ENCODE results near the gene HDAC3.

Gene HDAC3

DNA sequence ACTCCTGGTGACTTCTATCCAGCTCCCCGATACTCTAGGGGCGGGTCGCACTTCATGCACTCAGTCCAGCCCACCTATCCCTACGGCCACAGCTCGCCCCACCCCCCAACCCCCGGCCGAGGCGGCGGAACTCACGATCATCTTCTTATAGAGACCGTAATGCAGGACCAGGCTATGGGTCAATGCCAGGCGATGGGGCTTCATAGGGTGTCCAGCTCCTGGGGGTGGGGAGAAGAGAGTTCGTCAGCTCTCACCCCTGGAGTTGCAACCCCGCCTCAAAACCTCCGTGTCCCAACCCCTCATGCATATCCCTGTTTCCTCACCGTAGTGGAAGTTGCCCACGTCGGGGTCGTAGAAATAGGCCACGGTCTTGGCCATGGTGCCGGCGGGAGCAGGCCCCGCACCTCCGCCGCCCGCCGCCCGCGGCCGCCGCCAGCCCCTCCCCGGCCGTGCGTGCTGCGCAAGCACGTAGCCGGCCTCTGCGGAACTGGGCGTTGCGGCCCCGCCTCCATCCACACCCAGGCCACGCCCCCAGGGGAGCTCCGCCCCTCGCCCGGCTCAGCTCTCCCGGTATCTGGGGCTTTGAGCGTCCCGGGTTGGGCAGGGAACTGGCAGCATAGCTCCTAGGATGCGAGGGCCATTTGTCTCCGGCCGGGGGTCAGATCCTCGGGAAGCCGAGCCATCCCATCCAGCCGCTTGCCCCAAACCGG, at the start of gene HDAC3, which contains the start of gene RELL2:
Gene HDAC3 (minus strand): TSS at position 437 of the 710 bp plus-strand sequence. CDS start 59 bp downstream, at position 378.
Gene RELL2 (plus strand): TSS at position 585 of the 710 bp plus-strand sequence. CDS start 1,229 bp downstream, outside the sequence.
- Mint-ChIP-seq H3K9me3 (no peaks in the 10 kb centered on the region), H3K27ac (peak within 1 kb of the TSS; percentile 97), H3K4me1 (ENCODE audit: low read depth) (peaks cover 56% of the 10 kb centered on the region), H3K27me3 (no peaks in the 10 kb centered on the region), H3K4me3 (peak within 1 kb of the TSS; percentile 93), H3K36me3 (ENCODE audit: low read depth) (peaks cover 84% of the 10 kb centered on the region)
- peak; percentile 99 for DNase-seq

DNA sequence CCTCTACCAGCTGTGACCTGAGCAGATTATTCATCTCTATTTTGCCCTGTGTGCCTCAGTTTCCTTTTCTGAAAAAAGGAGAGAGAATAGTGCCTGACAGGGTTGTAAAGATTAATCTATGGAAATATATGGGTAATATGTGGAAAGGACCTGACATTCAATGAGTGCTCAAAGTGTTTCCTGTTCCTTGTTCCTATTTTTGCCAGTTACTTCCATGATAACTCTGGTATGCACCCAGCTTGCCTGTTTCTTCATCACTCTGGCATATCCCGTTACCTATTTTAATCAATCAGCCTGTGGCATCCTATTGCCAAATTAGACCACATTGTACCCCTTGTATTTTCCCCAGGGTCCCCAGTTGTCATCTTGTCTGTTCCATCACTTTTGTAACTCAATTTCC, 48.9 kb upstream of the HDAC3 start:
- peaks cover 25% of the 10 kb centered on the region for H3K4me1 Mint-ChIP-seq (ENCODE audit: low read depth)
- peaks cover 4% of the 10 kb centered on the region for H3K27me3 Mint-ChIP-seq
- DNase-seq = no peak
- no peak overlapping the region for H3K4me3 Mint-ChIP-seq
- no peaks in the 10 kb centered on the region for H3K9me3 Mint-ChIP-seq
- H3K36me3 Mint-ChIP-seq (ENCODE audit: low read depth) = no peaks in the 10 kb centered on the region
- no peak overlapping the region for H3K27ac Mint-ChIP-seq

GRCh38 chr5:141683596-141684141, 47.0 kb upstream of the HDAC3 start:
- peak overlapping the region; percentile 30 for H3K27ac Mint-ChIP-seq
- no peak overlapping the region for H3K4me3 Mint-ChIP-seq
- no peaks in the 10 kb centered on the region for H3K27me3 Mint-ChIP-seq

GRCh38 chr5:141681695-141682641, 45.3 kb upstream of the HDAC3 start, which contains the start of gene ARAP3:
Gene ARAP3, minus strand, starts transcription at chr5:141682230. Its CDS starts 1,744 bp downstream, at chr5:141680486.
- Mint-ChIP-seq H3K4me3 (peak within 1 kb of the TSS; percentile 69), H3K4me1 (ENCODE audit: low read depth) (peaks cover 25% of the 10 kb centered on the region), H3K27me3 (no peaks in the 10 kb centered on the region), H3K36me3 (ENCODE audit: low read depth) (no peaks in the 10 kb centered on the region), H3K9me3 (no peaks in the 10 kb centered on the region), H3K27ac (peak within 1 kb of the TSS; percentile 80)
- peak; percentile 69 for DNase-seq

More at GRCh38 chr5:141683596-141684141, 47.0 kb upstream of the HDAC3 start:
- Mint-ChIP-seq H3K4me1 (ENCODE audit: low read depth) (peaks cover 25% of the 10 kb centered on the region), H3K36me3 (ENCODE audit: low read depth) (no peaks in the 10 kb centered on the region), H3K9me3 (no peaks in the 10 kb centered on the region)
- DNase-seq = no peak

DNA sequence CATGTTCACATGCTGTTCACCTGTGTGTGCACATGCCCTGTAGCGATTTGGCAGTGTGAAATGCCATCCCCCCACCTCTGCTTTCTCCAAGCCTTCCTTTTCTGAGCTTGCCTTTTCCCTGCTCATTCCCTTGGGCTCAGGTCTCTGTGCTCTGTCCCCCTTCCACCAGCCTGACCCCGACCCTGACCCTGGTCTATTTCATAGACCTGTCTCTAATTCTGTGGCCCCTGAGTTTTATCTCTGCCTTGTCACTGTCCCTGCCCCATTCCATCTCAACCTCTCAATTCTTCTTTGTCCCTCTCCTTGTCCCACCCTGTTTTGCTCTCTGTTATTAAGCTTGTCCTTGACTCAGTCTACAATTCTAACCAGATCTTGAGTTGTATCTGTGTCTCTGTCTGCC, 44.6 kb upstream of the HDAC3 start:
- Mint-ChIP-seq H3K36me3 (ENCODE audit: low read depth) (no peaks in the 10 kb centered on the region), H3K4me3 (peak overlapping the region; percentile 53), H3K9me3 (no peaks in the 10 kb centered on the region), H3K4me1 (ENCODE audit: low read depth) (peaks cover 25% of the 10 kb centered on the region), H3K27ac (peak overlapping the region; percentile 80), H3K27me3 (no peaks in the 10 kb centered on the region)
- DNase-seq = no peak

GRCh38 chr5:141680751-141681201, 44.1 kb upstream of the HDAC3 start:
- Mint-ChIP-seq H3K36me3 (ENCODE audit: low read depth) (no peaks in the 10 kb centered on the region), H3K9me3 (no peaks in the 10 kb centered on the region), H3K4me3 (peak overlapping the region; percentile 53), H3K27me3 (no peaks in the 10 kb centered on the region), H3K27ac (no peak overlapping the region), H3K4me1 (ENCODE audit: low read depth) (peaks cover 25% of the 10 kb centered on the region)
- DNase-seq = no peak

DNA sequence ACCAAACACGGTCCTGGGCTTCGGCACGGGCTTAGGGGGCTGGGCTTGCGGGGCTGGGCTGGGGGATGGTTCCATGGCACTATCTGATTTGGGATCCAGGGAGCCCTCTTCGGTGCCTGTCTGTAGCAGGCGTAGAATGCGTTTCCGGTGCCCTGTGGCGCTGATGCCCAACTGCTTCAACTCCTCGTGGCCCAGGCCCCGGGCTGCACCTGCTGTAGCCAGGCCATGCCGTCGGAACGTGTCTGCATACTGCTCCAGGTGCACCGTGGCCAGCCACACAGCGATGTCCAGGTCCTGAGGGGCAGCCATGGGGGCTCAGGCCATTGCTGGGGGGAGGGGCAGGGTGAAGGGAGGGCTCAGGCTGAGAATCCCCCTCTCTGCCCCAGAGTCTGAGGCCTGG, 43.5 kb upstream of the HDAC3 start:
- H3K36me3 Mint-ChIP-seq (ENCODE audit: low read depth) = no peaks in the 10 kb centered on the region
- no peaks in the 10 kb centered on the region for H3K27me3 Mint-ChIP-seq
- no peaks in the 10 kb centered on the region for H3K9me3 Mint-ChIP-seq
- peaks cover 25% of the 10 kb centered on the region for H3K4me1 Mint-ChIP-seq (ENCODE audit: low read depth)
- no peak overlapping the region for H3K27ac Mint-ChIP-seq
- H3K4me3 Mint-ChIP-seq = no peak overlapping the region
- no peak for DNase-seq

GRCh38 chr5:141677415-141677814, 40.8 kb upstream of the HDAC3 start:
- Mint-ChIP-seq H3K4me1 (ENCODE audit: low read depth) (peaks cover 11% of the 10 kb centered on the region), H3K27me3 (no peaks in the 10 kb centered on the region), H3K9me3 (no peaks in the 10 kb centered on the region), H3K27ac (no peak overlapping the region), H3K4me3 (no peak overlapping the region), H3K36me3 (ENCODE audit: low read depth) (no peaks in the 10 kb centered on the region)
- no peak for DNase-seq

DNA sequence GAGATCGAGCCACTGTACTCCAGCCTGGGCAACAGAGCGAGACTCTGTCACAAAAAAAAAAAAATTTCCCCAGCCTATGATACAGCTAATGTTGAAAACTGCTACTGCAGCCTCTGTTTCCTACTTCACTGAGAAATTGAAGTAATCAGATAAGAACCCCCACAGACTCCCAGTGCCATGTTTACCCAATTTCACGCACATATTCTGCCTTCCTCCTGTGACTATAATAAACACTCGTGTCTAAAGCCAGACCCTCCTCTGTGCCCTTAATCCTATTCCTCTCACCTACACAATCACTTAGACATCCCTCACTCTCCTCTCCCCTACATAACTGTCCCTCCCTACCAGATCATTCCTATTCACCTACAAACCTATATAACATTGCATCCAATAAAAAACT, 39.0 kb upstream of the HDAC3 start:
- no peak overlapping the region for H3K27ac Mint-ChIP-seq

GRCh38 chr5:141674747-141675146, 38.1 kb upstream of the HDAC3 start:
- no peak for DNase-seq
- Mint-ChIP-seq H3K4me3 (no peak overlapping the region), H3K9me3 (no peaks in the 10 kb centered on the region), H3K4me1 (ENCODE audit: low read depth) (no peaks in the 10 kb centered on the region), H3K27me3 (no peaks in the 10 kb centered on the region), H3K36me3 (ENCODE audit: low read depth) (no peaks in the 10 kb centered on the region), H3K27ac (no peak overlapping the region)

More for the DNA sequence above, 39.0 kb upstream of the HDAC3 start:
- no peaks in the 10 kb centered on the region for H3K36me3 Mint-ChIP-seq (ENCODE audit: low read depth)
- no peaks in the 10 kb centered on the region for H3K9me3 Mint-ChIP-seq
- no peak for DNase-seq
- no peak overlapping the region for H3K4me3 Mint-ChIP-seq
- H3K4me1 Mint-ChIP-seq (ENCODE audit: low read depth) = no peaks in the 10 kb centered on the region
- no peaks in the 10 kb centered on the region for H3K27me3 Mint-ChIP-seq

GRCh38 chr5:141672841-141673813, 36.5 kb upstream of the HDAC3 start:
- H3K36me3 Mint-ChIP-seq (ENCODE audit: low read depth) = no peaks in the 10 kb centered on the region
- no peak overlapping the region for H3K4me3 Mint-ChIP-seq
- H3K9me3 Mint-ChIP-seq = no peaks in the 10 kb centered on the region
- no peak for DNase-seq
- H3K27ac Mint-ChIP-seq = no peak overlapping the region
- H3K4me1 Mint-ChIP-seq (ENCODE audit: low read depth) = no peaks in the 10 kb centered on the region
- H3K27me3 Mint-ChIP-seq = no peaks in the 10 kb centered on the region

GRCh38 chr5:141672071-141672840, 35.6 kb upstream of the HDAC3 start:
- no peak overlapping the region for H3K4me3 Mint-ChIP-seq
- no peaks in the 10 kb centered on the region for H3K4me1 Mint-ChIP-seq (ENCODE audit: low read depth)
- H3K27ac Mint-ChIP-seq = no peak overlapping the region
- H3K27me3 Mint-ChIP-seq = no peaks in the 10 kb centered on the region
- no peaks in the 10 kb centered on the region for H3K36me3 Mint-ChIP-seq (ENCODE audit: low read depth)
- no peak for DNase-seq
- H3K9me3 Mint-ChIP-seq = no peaks in the 10 kb centered on the region

GRCh38 chr5:141669520-141669919, 32.9 kb upstream of the HDAC3 start:
- no peaks in the 10 kb centered on the region for H3K9me3 Mint-ChIP-seq
- no peak overlapping the region for H3K4me3 Mint-ChIP-seq
- no peak for DNase-seq
- H3K27me3 Mint-ChIP-seq = no peaks in the 10 kb centered on the region
- no peak overlapping the region for H3K27ac Mint-ChIP-seq
- no peaks in the 10 kb centered on the region for H3K36me3 Mint-ChIP-seq (ENCODE audit: low read depth)
- H3K4me1 Mint-ChIP-seq (ENCODE audit: low read depth) = peaks cover 5% of the 10 kb centered on the region

Data from activated T-cell treated with anti-CD3 and anti-CD28 coated beads, Interleukin-2, amount 50 U/mL, for 24 hours (primary cell).